ENCODE data around the gene ZFHX3.

DNA sequence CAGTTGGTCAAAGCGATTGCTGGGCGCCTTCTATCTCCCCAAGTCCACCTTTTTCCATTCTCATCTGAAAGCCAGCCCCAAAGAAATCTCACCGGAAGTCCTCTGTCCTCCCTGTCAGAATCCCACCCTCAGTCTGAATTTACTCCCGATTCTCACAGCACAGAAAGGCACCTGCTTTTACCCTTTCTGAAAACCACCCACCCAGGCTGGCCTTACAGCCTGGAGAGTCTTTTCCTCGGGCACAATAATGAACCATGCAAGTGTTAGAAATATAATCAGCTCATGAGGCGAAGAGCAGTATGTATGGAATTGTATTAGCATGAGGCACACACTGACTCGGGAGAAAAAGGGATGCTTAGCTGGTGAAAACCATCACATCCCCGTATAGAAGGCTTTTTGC lies 1.2 kb upstream of the ZFHX3 start:
- TF ChIP-seq, protein P1, sequence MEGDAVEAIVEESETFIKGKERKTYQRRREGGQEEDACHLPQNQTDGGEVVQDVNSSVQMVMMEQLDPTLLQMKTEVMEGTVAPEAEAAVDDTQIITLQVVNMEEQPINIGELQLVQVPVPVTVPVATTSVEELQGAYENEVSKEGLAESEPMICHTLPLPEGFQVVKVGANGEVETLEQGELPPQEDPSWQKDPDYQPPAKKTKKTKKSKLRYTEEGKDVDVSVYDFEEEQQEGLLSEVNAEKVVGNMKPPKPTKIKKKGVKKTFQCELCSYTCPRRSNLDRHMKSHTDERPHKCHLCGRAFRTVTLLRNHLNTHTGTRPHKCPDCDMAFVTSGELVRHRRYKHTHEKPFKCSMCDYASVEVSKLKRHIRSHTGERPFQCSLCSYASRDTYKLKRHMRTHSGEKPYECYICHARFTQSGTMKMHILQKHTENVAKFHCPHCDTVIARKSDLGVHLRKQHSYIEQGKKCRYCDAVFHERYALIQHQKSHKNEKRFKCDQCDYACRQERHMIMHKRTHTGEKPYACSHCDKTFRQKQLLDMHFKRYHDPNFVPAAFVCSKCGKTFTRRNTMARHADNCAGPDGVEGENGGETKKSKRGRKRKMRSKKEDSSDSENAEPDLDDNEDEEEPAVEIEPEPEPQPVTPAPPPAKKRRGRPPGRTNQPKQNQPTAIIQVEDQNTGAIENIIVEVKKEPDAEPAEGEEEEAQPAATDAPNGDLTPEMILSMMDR (IDR thresholded peaks at IDR 0.05 in 8 of 11, conservative IDR thresholded peaks at IDR 0.05 in 3 of 11) = no peak
- TF ChIP-seq POLR2A (IDR thresholded peaks at IDR 0.05) = no peak
- TF ChIP-seq POLR2AphosphoS5 (IDR thresholded peaks at IDR 0.05) = no peak
